Vagina (tissue), 2 donors: Measurements from ENCODE around the gene BORA. TPM values are rescaled to one million over a fixed set of nuclear protein-coding genes. Genes with fewer than 3 reads are reported as not detected.

Source experiments
- DNase-seq, 2 donors: peaks; one replicate each; pipeline ENCODE4 v3.0.0-alpha.2; 2017; ENCODE audit errors: extremely low spot score in 2 of 2
- H3K27ac ChIP-seq: fragments of 200-600 bp; sonication (generic); one replicate; pipeline ENCODE4 v1.5.1; 2019
- H3K27me3 ChIP-seq: fragments of 200-600 bp; sonication (generic); one replicate; pipeline ENCODE4 v1.5.1; 2019
- H3K36me3 ChIP-seq, 2 donors: fragments of 200-600 bp; sonication (generic); one replicate each; pipeline ENCODE4 v1.5.1; 2017 to 2019
- H3K4me1 ChIP-seq: fragments of 200-600 bp; sonication (generic); one replicate; pipeline ENCODE4 v1.5.1; 2019
- H3K4me3 ChIP-seq, 2 donors: fragments of 200-600 bp; sonication (generic); 1 replicate in 1 of 2; 2 replicates in 1 of 2; pipeline ENCODE4 v1.5.1; 2016 to 2019
- H3K9me3 ChIP-seq: fragments of 200-600 bp; sonication (generic); one replicate; pipeline ENCODE4 v1.5.1; 2019
- CTCF ChIP-seq, 3 experiments: fragments of 450-650 bp in 2 of 3; fragments of 200-600 bp in 1 of 3; sonication (generic) in 1 of 3; IDR thresholded peaks; one replicate each; pipeline ENCODE4 v1.5.1; 2017 to 2019; ENCODE audit warnings: antibody characterized with exemption in 3 of 3, mild to moderate bottlenecking in 2 of 3, moderate library complexity in 2 of 3
- POLR2A ChIP-seq, 2 donors: fragments of 450-650 bp; IDR thresholded peaks; one replicate each; pipeline ENCODE4 v1.6.1; 2017; ENCODE audit warnings: antibody characterized with exemption in 2 of 2, mild to moderate bottlenecking in 2 of 2, moderate library complexity in 2 of 2
- POLR2AphosphoS5 ChIP-seq, 2 donors: sonication (generic); formaldehyde crosslinking; IDR thresholded peaks; one replicate each; pipeline ENCODE4 v1.9.0; 2017; ENCODE audit warnings: antibody characterized with exemption in 2 of 2, mild to moderate bottlenecking in 2 of 2, low read depth in 1 of 2; ENCODE audit not compliant: insufficient read depth in 1 of 2
- intact Hi-C: fragments of 100-400 bp; cut with DNase I; formaldehyde crosslinking; loops from one replicate; pipeline ENCODE4 v1.15.1; 2023
- small RNA-seq: library from RNA; depleted of rRNA; stranded (forward); fragments of <200 nt; gene quantifications from one replicate; pipeline ENCODE3, GENCODE V24; 2016
- total RNA-seq: library from RNA; depleted of rRNA; stranded (reverse); fragments of >200 nt; gene quantifications from one replicate; pipeline ENCODE4 v1.2.3, GENCODE V29; 2016

The BORA gene
- total RNA-seq, 1 donor from 2014 or later = 1.7 TPM

- TF ChIP-seq POLR2AphosphoS5 (IDR thresholded peaks at IDR 0.05; ENCODE audit: insufficient read depth in 1 of 2, low read depth in 1 of 2) = no peak
- TF ChIP-seq CTCF (IDR thresholded peaks at IDR 0.05) = no peak
- no peak for TF ChIP-seq POLR2A (IDR thresholded peaks at IDR 0.05)
- H3K36me3 ChIP-seq = peaks cover 0 to 22% of the 10 kb centered on the region in 2 donors
- H3K4me3 ChIP-seq = no peak overlapping the region
- H3K4me1 ChIP-seq = no peaks in the 10 kb centered on the region
- DNase-seq = no peak
- intact Hi-C loops = no loop called here
- H3K27ac ChIP-seq = no peak overlapping the region
- H3K27me3 ChIP-seq = no peaks in the 10 kb centered on the region
- H3K9me3 ChIP-seq = no peaks in the 10 kb centered on the region
These were observed 64.9 kb downstream of the BORA start for GRCh38 chr13:72792640-72793039.

DNA sequence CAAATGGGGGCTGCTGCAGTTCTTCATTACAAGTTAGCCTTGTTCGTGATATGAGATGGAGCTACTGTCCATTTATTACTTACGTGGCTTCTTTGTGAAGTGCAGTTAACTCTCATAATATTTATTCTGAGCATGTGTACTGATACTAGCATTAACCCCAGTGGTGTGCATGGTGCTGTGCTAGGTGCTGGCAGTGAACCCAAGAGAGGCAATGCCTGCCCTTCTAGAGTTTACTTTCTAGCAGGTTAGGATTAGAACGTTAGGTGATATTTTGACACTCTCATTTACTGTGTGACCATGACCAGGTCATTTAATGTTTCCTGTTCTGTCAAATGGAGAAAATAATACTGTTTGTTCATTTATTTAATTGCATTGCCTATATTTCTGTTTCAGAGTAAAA, 71.1 kb downstream of the BORA start:
- Histone ChIP-seq H3K27ac (no peak overlapping the region), H3K27me3 (no peaks in the 10 kb centered on the region), H3K4me1 (no peaks in the 10 kb centered on the region), H3K36me3 (peaks cover 0 to 25% of the 10 kb centered on the region in 2 donors), H3K9me3 (no peaks in the 10 kb centered on the region), H3K4me3 (no peak overlapping the region)
- DNase-seq = no peak
- TF ChIP-seq POLR2AphosphoS5 (IDR thresholded peaks at IDR 0.05; ENCODE audit: insufficient read depth in 1 of 2, low read depth in 1 of 2) (no peak), POLR2A (IDR thresholded peaks at IDR 0.05) (no peak)
- intact Hi-C loops = no loop called here

DNA sequence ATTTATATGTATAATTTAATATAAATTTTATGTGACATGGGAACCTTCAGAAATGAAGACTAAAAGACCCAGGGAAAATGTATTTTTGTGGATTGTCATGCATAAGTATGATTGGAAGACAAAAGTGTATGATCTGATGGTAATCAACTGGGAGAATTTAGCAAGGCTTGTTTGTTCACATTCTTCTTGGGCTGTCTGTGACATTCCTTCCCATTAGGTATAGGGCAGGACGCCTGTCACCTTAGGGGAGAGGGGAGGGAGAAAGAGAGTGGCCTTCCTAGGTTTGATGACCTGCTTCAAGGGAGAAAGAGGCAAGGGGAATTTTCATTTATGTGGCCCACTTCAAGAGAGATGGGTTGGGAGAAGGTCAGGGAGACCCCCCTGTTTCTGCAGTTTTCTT, 76.6 kb downstream of the BORA start:
- Histone ChIP-seq H3K27me3 (no peaks in the 10 kb centered on the region), H3K9me3 (no peaks in the 10 kb centered on the region)

More for the DNA sequence above, 76.6 kb downstream of the BORA start:
- DNase-seq = no peak
- intact Hi-C loops = no loop called here
- no peak for TF ChIP-seq POLR2A (IDR thresholded peaks at IDR 0.05)
- no peak for TF ChIP-seq CTCF (IDR thresholded peaks at IDR 0.05)
- no peak for TF ChIP-seq POLR2AphosphoS5 (IDR thresholded peaks at IDR 0.05; ENCODE audit: insufficient read depth in 1 of 2, low read depth in 1 of 2)
- Histone ChIP-seq H3K4me3 (no peak overlapping the region), H3K36me3 (peaks cover 0 to 9% of the 10 kb centered on the region in 2 donors), H3K27ac (no peak overlapping the region), H3K4me1 (peaks cover 4% of the 10 kb centered on the region)

Small RNAs within 50 kb of the gene (small RNA-seq; reads per million reads assigned to genes)
- not detected for gene RNU6-80P

Other genes with a start within 250 kb of the BORA start
- gene MZT1, start 294 bp upstream of the BORA start, total RNA-seq = 3.2 TPM
- 19.4 TPM for gene DIS3, start 54.0 kb downstream of the BORA start, total RNA-seq
- gene PIBF1, start 54.2 kb downstream of the BORA start, total RNA-seq = 16.9 TPM